PC-9 (cell line): Measurements from ENCODE around the gene TMEM89.

Experiments used
- CTCF ChIP-seq: fragments of 200-600 bp; sonication (generic); conservative IDR thresholded peaks from 2 replicates; pipeline ENCODE4 v1.6.1; 2017; ENCODE audit warnings: mixed run types, antibody characterized with exemption, mild to moderate bottlenecking, moderate library complexity
- EZH2 ChIP-seq: fragments of 200-600 bp; sonication (generic); IDR thresholded peaks from 2 replicates; pipeline ENCODE4 v1.8.0; 2017; ENCODE audit warnings: antibody characterized with exemption, low read depth

- TF ChIP-seq CTCF (no peak), EZH2 (no peak)
Measured at GRCh38 chr3:48572517-48572916, 49.1 kb downstream of the TMEM89 start.
